GM18868 (cell line): Measurements from ENCODE around the gene WWOX.

Source experiments
- ATAC-seq: cut with Tn5 transposase; IDR thresholded peaks from one replicate; pipeline ENCODE4 v1.9.1; 2021; ENCODE audit warnings: mild to moderate bottlenecking, moderate library complexity; ENCODE audit not compliant: unreplicated experiment

WWOX gene

GRCh38 chr16:78140818-78141466 is 41.5 kb downstream of the WWOX start:
- ATAC-seq: no peak

DNA sequence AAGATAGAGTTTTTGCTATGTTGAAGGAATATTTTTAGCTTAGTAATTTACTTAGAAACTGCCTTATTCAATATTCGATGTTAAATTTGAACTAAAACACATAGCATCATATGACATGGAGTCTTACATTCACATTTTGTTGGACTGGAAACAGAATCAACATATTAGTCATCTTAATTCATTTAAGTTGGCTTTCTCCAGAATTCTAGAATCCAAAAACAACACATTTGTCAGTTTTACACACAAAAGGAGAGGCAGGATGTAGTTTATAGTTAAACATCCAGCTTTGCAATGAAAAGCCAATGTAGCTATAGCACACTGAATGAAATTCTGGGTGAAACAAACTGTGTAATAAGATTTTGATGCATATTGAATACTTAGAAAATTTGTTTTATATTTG is 43.3 kb downstream of the WWOX start:
- ATAC-seq: no peak

- no peak for ATAC-seq
Measured at GRCh38 chr16:78146807-78147206, 47.4 kb downstream of the WWOX start.

DNA sequence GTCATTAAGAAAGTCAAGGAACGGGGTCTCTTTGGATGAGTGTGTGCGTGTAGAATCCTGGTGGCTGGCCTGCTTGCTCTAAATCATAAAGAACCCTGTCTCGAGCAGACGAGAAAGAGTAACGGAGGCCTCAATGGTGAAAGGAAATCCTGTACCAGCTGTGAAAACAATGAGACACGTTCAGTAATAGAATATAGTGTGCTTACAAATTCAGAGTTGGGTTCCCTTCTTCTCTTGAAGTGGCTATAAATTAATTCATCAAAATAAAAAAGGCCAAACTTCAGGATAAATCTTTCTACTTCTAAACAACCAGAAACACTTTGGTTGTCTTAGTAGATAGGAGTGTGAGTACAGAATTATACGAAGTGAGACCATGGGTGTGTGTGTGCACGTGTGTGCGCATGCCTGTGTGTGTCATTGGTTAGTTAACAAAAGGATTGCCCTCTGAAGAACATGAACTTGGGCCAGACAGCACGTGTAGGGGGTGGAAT is 48.5 kb downstream of the WWOX start:
- ATAC-seq: no peak

DNA sequence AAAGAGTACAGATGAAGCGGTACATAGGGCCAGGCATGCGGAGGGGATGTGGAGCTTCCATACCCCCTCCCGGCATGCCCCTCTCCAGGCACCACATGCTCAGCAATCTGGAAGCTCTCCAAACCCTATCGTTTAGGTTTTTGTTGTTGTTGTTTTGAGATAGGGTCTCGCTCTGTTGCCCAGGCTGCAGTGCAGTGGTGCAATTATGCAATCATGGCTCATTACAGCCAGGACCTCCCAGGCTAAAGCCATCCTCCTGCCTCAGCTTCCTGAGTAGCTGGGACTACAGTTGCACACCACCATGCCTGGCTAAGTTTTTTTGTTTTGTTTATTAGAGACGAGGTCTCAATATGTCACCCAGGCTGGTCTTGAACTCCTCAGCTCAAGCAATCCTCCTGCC is 50.8 kb downstream of the WWOX start:
- no peak for ATAC-seq

DNA sequence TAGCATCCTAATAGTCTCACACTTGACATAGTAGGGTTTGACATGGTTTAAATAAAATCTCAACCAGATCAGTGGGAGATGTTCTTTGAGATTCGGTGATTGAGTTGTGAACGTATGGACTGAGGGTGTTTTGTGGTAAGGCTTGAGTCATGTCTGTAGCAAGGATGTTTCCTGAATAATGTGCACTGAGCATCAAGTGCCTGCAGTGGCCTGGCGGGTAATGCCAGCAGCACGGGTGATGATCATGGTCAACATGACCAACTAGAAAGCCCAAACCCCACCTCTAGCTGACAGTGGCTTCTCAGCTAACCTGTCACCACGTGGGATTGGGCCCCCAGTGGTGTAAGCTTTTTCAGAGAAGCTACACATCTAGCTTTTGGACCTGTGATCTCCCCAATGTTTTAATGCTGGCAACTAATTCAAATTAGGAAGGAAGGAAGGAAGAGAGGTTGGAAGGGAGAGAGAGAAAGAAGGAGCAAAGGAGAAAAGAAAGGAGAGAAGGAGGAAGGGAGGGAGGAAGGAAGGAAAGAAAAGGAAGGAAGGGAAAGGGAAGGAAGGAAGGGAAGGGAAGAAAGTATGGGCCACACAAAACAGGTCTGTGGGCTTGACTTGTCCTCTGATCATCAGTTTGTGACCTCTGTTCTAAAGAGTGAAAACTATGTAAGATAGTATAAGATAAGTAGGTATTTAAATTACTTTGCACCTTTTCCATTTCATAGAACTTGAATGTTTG is 55.4 kb downstream of the WWOX start:
- no peak for ATAC-seq

GRCh38 chr16:78155791-78156345 is 56.4 kb downstream of the WWOX start:
- no peak for ATAC-seq

GRCh38 chr16:78161023-78161729 is 61.7 kb downstream of the WWOX start:
- no peak for ATAC-seq

- ATAC-seq: no peak
Measured at GRCh38 chr16:78163772-78164670, 64.6 kb downstream of the WWOX start.

GRCh38 chr16:78170494-78170933 is 71.1 kb downstream of the WWOX start:
- no peak for ATAC-seq

GRCh38 chr16:78175287-78175686 is 75.8 kb downstream of the WWOX start:
- ATAC-seq: no peak

GRCh38 chr16:78176435-78176834 is 77.0 kb downstream of the WWOX start:
- ATAC-seq: no peak

GRCh38 chr16:78177218-78177617 is 77.8 kb downstream of the WWOX start:
- no peak for ATAC-seq

GRCh38 chr16:78177987-78178386 is 78.5 kb downstream of the WWOX start:
- ATAC-seq: no peak

DNA sequence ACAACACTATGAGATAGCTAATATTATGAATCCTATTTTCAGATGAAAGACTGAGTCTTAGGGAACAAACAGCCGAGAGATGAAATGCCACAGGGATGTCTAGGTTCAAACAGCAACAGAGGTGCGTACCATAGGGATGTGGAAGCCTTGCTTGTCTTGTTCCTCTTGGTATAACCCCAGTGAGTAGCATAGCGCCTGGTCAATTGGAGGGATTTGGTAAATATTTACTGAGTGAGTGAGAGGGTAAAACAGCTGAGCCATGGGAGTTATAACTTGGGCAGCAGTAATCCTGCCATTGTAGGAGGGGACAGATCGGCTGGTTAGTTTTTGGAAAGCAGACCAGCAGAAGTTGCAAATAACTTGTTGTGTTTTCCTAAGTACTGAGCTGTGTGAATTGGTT is 80.2 kb downstream of the WWOX start:
- ATAC-seq: no peak

DNA sequence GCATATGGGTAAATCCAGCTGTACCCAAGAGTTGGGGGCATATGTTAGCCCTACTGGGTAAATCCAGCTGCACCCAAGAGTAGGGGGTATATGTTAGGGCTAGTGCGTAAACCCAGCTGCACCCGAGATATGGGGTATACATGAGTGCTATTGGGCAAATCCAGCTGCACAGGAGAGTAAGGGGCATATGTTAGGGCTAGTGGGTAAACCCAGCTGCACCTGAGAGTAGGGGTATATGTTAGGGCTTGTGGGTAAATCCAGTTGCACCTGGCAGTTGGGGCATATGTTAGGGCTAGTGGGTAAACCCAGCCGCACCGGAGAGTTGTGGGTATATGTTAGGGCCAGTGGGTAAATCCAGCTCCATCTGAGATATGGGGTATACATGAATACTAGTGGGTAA is 80.9 kb downstream of the WWOX start:
- ATAC-seq: no peak

GRCh38 chr16:78183437-78184237 is 84.2 kb downstream of the WWOX start:
- ATAC-seq: no peak

- no peak for ATAC-seq
Measured at GRCh38 chr16:78184238-78185183, 85.1 kb downstream of the WWOX start.

- ATAC-seq: no peak
Measured at GRCh38 chr16:78189121-78189520, 89.7 kb downstream of the WWOX start.
